Kidney capillary endothelial cell (primary cell): ENCODE results near the gene CPM.
"Not testable (repeated sequence)": the region's sequence is repeated elsewhere in the genome, so short reads cannot be mapped to it uniquely, and the experiment has no call there.

Experiments used
- DNase-seq: peaks from one replicate; pipeline ENCODE4 v3.0.0-alpha.2; 2018; ENCODE audit warnings: low spot score

Gene CPM

DNA sequence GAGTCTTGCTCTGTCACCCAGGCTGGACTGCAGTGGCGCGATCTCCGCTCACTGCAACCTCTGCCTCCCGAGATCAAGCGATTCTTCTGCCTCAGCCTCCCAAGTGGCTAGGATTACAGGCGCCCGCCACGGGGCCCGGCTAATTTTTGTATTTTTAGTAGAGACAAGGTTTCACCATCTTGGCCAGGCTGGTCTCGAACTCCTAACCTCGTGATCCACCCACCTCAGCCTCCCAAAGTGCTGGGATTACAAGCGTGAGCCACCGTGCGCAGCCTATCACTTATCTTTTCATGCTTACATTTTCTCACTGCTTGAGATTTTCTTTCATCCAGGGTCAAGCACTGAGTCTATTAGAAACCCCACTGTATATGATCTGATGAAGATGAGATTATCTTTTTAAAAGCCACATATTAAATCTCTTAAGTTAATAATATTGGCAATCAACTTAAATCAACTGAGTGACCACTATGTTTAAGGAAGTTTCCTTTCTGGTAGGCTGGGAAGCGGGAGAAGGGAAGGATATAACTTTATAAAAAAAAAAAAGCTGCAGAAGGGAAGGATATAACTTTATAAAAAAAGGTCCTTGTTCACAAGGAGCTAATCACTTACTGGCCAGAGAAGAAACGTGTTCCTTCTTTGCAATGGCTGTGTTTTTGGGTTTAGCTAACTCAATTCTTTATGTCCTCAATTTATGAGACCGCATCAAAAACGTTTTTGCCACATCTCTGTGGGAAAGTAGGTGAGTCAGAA, 126.3 kb downstream of the CPM start:
- no peak for DNase-seq

DNA sequence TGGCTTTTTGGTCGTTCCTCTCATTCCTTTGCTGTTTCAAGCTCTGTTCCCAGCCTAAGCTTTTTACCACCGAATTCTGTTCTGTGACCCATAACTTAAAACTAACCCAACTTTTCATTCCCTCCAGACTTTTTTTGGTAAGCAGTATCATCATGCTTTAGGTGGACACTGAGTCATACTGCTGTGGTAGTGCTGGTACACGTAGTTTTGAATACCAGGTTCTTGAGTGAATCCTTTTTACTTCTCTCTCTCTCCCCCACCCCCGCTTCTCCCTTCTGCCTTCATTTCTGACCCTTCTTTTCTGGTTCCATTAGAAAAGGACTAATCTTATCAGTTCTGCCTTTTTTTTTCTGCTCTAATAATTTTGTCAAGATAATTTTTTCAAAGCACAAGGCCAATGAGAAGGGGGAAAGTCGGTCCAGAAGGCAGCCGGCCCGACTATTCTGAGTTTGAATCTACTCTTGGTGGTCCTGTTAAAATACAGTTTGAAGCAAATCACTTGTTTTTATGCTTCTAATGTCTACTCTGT, 127.3 kb downstream of the CPM start:
- DNase-seq, result no peak

DNA sequence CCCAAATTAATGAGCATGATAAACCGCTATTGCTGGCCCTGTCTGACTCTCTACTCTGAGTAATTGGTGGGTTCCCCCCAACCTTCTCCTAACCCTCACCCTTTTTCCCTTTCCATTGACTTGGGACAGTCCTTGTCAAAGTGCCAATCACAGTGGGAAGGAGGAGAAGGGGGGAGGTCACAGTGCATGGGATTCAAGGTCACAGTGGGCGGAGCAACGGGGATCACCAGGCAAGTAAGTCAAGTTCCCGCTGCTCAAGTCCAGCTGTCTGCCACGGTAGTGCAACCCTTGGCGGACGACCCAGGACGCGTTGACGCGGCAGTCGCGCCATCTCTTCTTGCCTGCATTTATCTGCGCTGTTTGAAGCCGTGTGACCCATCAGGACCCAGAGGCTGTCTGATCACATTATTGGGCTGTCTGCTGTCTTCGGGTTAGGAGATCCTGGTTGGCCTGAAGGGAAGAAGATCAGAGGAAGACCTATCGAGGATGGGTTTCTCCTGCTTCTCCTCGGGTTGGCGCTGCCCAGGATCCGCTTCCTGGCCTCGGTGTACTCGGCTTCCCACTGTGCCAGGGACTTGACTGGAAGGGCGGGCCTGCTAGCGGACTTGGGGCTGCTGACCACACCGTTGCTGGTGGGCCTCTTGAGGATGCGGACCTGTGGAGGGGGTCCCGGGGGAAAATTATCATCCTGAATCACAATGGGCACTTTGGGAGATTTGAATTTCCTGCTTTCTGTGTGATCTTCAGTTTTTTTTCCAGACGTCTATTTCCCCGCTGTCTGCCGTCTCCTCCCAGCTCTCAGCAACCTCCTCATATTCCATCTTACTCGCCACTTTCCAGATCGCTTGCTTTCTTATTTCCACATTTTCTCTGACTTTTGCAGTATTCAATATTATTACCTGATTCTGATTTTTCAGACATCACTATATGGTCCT, 128.0 kb downstream of the CPM start:
- no peak for DNase-seq

DNA sequence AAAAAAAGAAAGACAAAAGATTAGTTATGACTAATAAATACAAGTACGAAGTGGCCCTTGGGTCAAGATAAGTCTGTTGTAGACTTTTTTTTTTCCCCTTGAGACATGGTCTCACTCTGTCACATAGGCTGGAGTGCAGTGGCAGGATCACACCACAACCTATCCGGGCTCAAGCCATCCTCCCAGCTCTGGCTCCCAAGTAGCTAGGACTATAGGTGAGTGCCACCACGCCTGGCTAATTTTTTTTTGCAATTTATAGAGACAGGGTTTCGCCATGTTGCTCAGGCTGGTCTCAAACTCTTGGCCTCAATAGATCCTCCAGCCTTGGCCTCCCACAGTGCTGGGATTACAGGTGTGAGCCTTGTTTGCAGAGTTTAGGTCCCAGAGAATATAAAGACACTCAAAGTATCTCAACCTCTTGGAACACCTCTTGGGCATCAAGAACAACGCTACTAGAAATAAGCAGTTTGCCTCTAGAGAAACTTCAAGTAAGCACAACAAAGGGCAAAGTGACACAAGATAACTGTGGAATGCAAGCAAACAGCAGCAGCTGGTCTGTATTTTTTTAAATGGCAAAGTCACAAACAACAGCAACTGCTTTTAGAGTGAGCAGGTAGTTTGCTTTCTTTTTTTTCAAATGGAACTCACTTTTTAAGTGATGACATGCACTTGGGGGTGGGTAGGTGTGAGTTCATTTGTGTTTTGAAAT, 128.9 kb downstream of the CPM start:
- no peak for DNase-seq

DNA sequence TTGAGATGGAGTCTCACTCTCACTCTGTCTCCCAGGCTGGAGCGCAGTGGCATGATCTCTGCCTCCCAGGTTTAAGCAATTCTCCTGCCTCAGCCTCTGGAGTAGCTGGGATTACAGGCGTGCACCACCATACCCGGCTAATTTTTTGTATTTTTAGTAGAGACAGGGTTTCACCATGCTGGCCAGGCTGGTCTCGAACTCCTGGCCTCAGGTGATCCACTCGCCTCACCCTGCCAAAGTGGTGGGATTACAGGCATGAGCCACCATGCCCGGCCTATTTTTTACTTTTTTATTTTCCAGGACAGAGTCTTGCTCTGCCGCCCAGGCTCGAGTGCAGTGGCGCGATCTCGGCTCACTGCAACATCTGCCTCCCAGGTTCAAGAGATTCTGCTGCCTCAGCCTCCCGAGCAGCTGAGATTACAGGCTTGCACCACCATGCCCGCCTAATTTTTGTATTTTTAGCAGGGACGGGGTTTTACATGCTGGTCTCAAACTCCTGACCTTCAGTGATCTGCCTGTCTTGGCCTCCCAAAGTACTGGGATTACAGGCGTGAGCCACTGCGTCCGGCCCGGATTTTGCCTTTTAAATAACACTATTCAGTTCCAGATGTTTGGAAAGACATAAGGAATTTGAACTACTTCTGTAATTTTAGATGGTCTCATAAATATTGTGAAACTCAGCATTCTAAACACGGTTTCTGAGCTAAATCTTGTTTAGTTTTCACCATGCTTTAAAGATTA, 129.9 kb downstream of the CPM start:
- not testable (repeated sequence) for DNase-seq

DNA sequence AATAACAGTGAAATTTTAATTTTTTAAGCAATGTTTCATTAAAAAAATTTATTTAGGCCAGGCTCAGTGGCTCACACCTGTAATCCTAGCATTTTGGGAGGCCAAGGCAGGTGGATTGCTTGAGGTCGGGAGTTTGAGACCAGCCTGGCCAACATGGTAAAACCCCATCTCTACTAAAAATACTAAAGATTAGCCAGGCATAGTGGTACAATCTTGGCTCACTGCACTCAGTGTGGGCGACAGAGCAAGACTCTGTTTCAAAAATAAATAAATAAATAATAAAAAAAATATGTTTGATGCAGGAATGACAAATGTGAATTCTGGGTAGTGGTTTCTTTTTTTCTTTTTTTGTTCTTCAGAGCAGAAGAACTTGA, 130.6 kb downstream of the CPM start:
- not testable (repeated sequence) for DNase-seq
